NCI-H2171 (cell line): ENCODE measurements around the gene BRI3BP.

Source experiments
- DNase-seq: peaks from one replicate; lab custom pipeline; 2025; lab: John Stamatoyannopoulos, UW

BRI3BP gene

GRCh38 chr12:124993626-124994436 lies at the start of gene BRI3BP:
Gene BRI3BP (plus strand): TSS chr12:124993645. CDS start chr12:124993791, 146 bp downstream.
- DNase-seq: peak; percentile 29

GRCh38 chr12:124946447-124946793 lies 47.0 kb upstream of the BRI3BP start:
- no peak for DNase-seq

- DNase-seq: no peak
These were observed 46.4 kb upstream of the BRI3BP start for GRCh38 chr12:124947013-124947412.

GRCh38 chr12:124947561-124948398 lies 45.7 kb upstream of the BRI3BP start:
- no peak for DNase-seq

GRCh38 chr12:124949066-124949465 lies 44.4 kb upstream of the BRI3BP start:
- DNase-seq: no peak

- DNase-seq: no peak
These were observed 43.4 kb upstream of the BRI3BP start for GRCh38 chr12:124949779-124950728.

GRCh38 chr12:124952295-124952694 lies 41.1 kb upstream of the BRI3BP start:
- DNase-seq: no peak

GRCh38 chr12:124952801-124953200 lies 40.6 kb upstream of the BRI3BP start:
- DNase-seq: no peak

GRCh38 chr12:124953689-124954405 lies 39.6 kb upstream of the BRI3BP start:
- no peak for DNase-seq

GRCh38 chr12:124954771-124955170 lies 38.7 kb upstream of the BRI3BP start:
- no peak for DNase-seq

GRCh38 chr12:124956571-124956970 lies 36.9 kb upstream of the BRI3BP start:
- no peak for DNase-seq

- no peak for DNase-seq
These were observed 32.4 kb upstream of the BRI3BP start for GRCh38 chr12:124961055-124961454.

- DNase-seq: no peak
These were observed 30.2 kb upstream of the BRI3BP start for GRCh38 chr12:124963211-124963610.

- DNase-seq: no peak
These were observed 29.2 kb upstream of the BRI3BP start for GRCh38 chr12:124964251-124964650.

GRCh38 chr12:124964836-124965462 lies 28.5 kb upstream of the BRI3BP start:
- DNase-seq: no peak

GRCh38 chr12:124967016-124967739 lies 26.3 kb upstream of the BRI3BP start:
- DNase-seq: no peak

- DNase-seq: no peak
These were observed 24.8 kb upstream of the BRI3BP start for GRCh38 chr12:124968656-124969055.

GRCh38 chr12:124970647-124971402 lies 22.6 kb upstream of the BRI3BP start:
- DNase-seq: no peak

- DNase-seq: no peak
These were observed 21.8 kb upstream of the BRI3BP start for GRCh38 chr12:124971603-124972002.
